Measurements from ENCODE around the gene SNX14.

The SNX14 gene

GRCh38 chr6:85464260-85464644 lies 129.4 kb downstream of the SNX14 start:
- no peak for DNase-seq (ENCODE audit: low spot score)

GRCh38 chr6:85463621-85464259 lies 129.9 kb downstream of the SNX14 start:
- DNase-seq (ENCODE audit: low spot score), result no peak

- DNase-seq (ENCODE audit: low spot score), result no peak
These were observed 131.0 kb downstream of the SNX14 start for GRCh38 chr6:85462673-85463072.

GRCh38 chr6:85461798-85462170 lies 131.9 kb downstream of the SNX14 start:
- DNase-seq (ENCODE audit: low spot score), result no peak

- no peak for DNase-seq (ENCODE audit: low spot score)
These were observed 132.5 kb downstream of the SNX14 start for GRCh38 chr6:85460921-85461797.

- no peak for DNase-seq (ENCODE audit: low spot score)
These were observed 133.3 kb downstream of the SNX14 start for GRCh38 chr6:85460154-85460920.

GRCh38 chr6:85459224-85459901 lies 134.3 kb downstream of the SNX14 start:
- DNase-seq (ENCODE audit: low spot score), result no peak

- no peak for DNase-seq (ENCODE audit: low spot score)
These were observed 134.9 kb downstream of the SNX14 start for GRCh38 chr6:85458782-85459181.

GRCh38 chr6:85458184-85458583 lies 135.5 kb downstream of the SNX14 start:
- DNase-seq (ENCODE audit: low spot score), result no peak

GRCh38 chr6:85456782-85457181 lies 136.9 kb downstream of the SNX14 start:
- no peak for DNase-seq (ENCODE audit: low spot score)
